GM12891 (cell line): Measurements from ENCODE around the gene MAP3K1.

Source experiments
- DNase-seq: peaks from one replicate; pipeline ENCODE4 v3.0.0; 2011; ENCODE audit warnings: low spot score; ENCODE audit not compliant: insufficient read length
- FAIRE-seq: peaks from 2 replicates; lab custom pipeline; 2011; peaks lifted over from hg19 to GRCh38; lab: Jason Lieb, UNC
- PAX5 ChIP-seq: IDR thresholded peaks from 2 replicates; pipeline ENCODE4 v1.6.1; 2011; ENCODE audit warnings: low read length, moderate library complexity, mild to moderate bottlenecking; ENCODE audit not compliant: insufficient read depth, severe bottlenecking
- POLR2A ChIP-seq: IDR thresholded peaks from 2 replicates; pipeline ENCODE4 v1.6.1; 2011; ENCODE audit warnings: low read depth, low read length, control low read depth
- POLR2AphosphoS5 ChIP-seq: IDR thresholded peaks from 2 replicates; pipeline ENCODE4 v1.6.1; 2011; ENCODE audit warnings: low read depth, low read length, control low read depth
- POU2F2 ChIP-seq: IDR thresholded peaks from 2 replicates; pipeline ENCODE4 v1.6.1; 2011; ENCODE audit warnings: low read depth, mild to moderate bottlenecking, control low read depth, low read length, moderate library complexity
- SPI1 ChIP-seq: IDR thresholded peaks from 2 replicates; pipeline ENCODE4 v1.6.1; 2011; ENCODE audit warnings: low read depth, low read length, control low read depth
- TAF1 ChIP-seq: IDR thresholded peaks from 2 replicates; pipeline ENCODE4 v1.6.1; 2011; ENCODE audit warnings: low read depth, low read length, control low read depth

The MAP3K1 gene

DNA sequence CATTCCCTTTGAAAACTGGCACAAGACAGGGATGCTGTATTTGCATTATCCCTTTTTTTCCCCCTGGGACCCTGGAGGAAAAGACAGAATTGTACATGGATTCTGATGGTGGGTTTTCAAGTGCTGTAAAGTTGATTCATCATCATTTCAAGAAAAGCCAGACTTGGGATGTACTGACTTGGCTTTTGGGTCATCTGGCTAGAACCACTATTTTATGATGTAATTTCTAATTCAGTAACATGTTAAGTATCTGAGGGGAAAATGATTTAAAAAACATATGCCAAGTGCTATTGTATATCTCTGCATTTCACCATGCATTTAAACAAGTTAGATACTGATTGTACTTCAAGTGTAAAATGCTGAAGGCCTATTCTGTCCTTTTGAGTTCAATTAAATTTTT is 15.2 kb upstream of the MAP3K1 start:
- TF ChIP-seq PAX5 (no peak), SPI1 (no peak), TAF1 (no peak), POLR2A (no peak), POU2F2 (no peak), POLR2AphosphoS5 (no peak)
- FAIRE-seq (no peak), DNase-seq (no peak)

DNA sequence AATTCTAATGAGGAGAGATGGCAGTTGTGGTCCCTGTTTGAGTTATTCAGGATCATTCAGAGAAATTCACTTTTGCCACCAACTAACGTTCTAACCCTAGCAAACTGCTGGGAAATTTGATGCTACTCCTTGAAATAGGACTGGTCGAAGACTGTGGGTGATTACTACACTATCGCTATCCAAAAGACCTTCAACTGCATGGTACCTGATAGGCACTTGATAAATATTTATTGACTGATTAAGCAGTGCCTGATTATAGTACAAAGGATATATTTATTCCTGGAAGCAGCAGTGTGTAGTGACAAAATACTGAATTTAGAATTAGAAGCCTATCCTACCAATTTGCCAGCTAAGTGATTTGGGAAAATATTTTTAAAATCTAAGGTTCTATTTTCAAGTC is 14.1 kb upstream of the MAP3K1 start:
- FAIRE-seq (no peak), DNase-seq (no peak)
- TF ChIP-seq POLR2AphosphoS5 (no peak), TAF1 (no peak), SPI1 (no peak), PAX5 (no peak), POU2F2 (no peak)

DNA sequence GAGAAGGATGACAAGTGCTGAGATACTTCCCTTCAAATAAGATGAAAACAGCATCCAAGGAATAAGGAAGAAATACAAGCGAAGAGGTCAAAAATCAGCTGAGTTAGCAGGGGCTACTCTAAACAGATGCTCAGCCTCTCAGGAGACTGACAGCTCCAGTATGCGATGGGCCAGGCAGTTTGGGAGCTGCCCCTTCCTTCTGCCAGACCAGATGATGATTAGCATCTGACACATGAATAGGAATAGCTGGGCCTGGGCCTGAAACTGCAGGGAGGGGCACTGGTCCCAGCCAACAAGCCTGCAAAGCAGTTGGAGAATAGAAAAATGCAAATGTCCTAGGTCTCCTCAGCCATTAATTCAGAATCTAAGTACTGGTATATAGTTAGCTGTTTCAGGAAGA is 13.1 kb upstream of the MAP3K1 start:
- FAIRE-seq (no peak), DNase-seq (no peak)
- TF ChIP-seq POLR2A (no peak), POLR2AphosphoS5 (no peak), POU2F2 (no peak)

DNA sequence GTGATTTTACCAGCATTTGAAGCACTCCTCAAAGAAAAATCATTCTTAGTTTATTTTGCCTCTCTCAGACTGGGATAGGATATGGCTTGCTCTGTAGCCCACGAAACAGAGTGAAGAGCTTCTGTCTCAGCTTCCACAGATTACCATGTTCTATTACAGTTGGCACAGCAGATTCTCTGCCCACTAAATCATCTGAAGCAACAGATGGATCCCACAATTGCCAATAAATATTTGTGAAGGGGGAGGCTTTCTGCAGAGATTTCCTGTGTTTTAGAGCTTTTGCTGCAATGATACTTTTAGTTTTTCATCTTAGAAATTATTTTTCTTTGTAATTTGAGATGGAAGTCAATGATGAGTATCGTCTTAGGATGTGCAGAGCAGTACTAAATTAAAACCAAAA is 12.3 kb upstream of the MAP3K1 start:
- no peak for FAIRE-seq
- DNase-seq = no peak
- no peak for TF ChIP-seq SPI1
- no peak for TF ChIP-seq PAX5
- no peak for TF ChIP-seq TAF1
- no peak for TF ChIP-seq POLR2AphosphoS5
- TF ChIP-seq POLR2A = no peak
- no peak for TF ChIP-seq POU2F2

DNA sequence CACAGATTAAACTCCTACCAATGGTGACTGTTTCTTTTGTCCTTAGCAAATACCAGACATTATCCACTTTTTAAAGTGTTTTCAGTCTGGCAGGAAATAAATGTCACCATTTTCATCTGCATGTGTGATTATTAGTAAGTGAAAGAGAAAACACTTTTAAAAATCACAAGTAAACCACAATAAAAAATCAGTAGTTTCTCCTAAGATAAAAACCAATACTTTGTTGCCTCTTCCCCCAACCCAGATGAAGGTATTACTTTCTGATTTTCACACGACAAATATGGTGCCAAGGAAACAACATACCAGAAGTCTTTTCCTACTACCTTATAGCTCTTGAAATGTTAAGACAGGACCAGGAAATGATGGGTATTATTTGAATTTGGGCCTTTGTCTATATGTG is 11.5 kb upstream of the MAP3K1 start:
- no peak for DNase-seq
- FAIRE-seq = no peak
- TF ChIP-seq SPI1 (no peak), POLR2A (no peak), POU2F2 (no peak), TAF1 (no peak), POLR2AphosphoS5 (no peak), PAX5 (no peak)

DNA sequence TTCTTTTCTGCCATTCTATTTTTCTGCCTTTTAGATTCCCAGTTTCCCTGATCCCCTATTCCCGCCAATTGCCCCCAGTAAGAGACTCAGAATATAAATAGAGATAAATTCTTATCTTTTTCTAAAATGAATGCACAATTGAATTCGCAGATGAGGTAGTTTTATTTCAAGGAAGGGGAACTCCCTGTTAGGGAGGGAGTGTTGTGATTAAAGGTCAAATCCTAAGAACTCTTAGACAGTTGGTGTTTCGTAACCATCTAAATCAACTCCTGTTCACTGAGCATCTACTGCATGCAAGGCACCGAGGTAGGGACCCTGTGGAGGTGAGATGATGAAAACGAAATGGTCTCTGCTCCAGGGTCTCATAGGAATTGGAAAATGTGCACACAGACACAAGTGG is 7.7 kb upstream of the MAP3K1 start:
- FAIRE-seq (no peak), DNase-seq (no peak)
- TF ChIP-seq POLR2A (no peak), PAX5 (no peak), TAF1 (no peak), POU2F2 (no peak), POLR2AphosphoS5 (no peak), SPI1 (no peak)

DNA sequence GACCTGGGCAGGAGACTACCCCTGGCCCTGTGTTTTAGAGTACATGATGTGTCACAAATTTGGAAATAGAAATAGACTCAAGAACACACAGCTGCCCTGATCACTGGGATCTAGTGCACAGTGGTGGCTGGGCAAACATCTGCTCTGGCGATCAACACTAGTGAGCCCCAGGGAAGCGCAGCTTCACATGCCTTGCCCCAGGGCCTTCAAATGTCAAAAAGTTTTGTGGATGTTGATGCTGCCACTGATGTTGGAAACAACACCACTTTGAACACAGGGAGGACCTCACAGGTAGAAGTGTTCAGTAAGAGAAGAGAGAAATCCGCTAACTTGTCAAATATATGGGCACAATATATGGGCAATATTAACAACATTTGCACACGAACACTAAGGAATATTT is 7.1 kb upstream of the MAP3K1 start:
- DNase-seq = no peak
- FAIRE-seq = no peak
- TF ChIP-seq POLR2AphosphoS5 (no peak), POU2F2 (no peak), POLR2A (no peak), PAX5 (no peak), SPI1 (no peak), TAF1 (no peak)

DNA sequence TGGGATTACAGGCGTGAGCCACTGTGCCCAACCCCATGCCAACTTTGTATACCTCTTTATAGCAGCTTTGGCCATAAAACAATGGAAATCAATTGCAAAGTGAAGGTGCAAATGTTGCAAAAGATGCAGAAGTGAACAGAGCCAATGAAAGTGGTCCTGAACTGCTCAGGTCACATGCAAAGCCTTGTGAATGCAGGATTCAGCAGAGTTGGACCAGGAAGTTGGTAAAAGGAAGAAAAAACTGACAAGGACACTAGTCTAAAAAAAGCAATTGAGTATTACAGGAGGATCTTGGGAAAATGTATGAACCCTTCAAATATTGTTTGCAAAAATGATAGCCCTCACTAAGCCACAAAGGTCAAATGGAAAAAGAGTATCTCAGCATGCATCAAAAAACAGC is 4.5 kb upstream of the MAP3K1 start:
- TF ChIP-seq POLR2A = no peak
- TF ChIP-seq POU2F2 = no peak
- TF ChIP-seq PAX5 = no peak
- no peak for TF ChIP-seq POLR2AphosphoS5
- no peak for TF ChIP-seq SPI1
- no peak for TF ChIP-seq TAF1
- no peak for DNase-seq
- FAIRE-seq = no peak

DNA sequence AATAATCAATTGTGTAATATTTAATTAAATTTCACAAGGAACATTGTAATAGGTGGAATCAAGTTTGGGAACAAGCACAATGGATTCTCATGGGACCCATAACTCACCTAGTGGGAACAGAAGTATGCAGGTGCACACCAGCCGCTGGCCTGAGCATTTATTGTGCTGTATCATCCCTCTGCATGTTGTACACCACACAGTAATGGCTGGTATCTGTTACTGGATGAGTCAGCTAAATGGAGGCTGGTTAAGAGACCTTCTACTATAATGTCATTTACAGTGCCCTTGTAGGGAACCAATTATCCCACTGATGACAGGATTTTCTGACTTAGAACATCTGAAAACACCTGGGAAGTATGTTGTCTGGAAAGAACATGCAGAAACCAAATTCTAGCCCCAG is 3.2 kb upstream of the MAP3K1 start:
- no peak for FAIRE-seq
- TF ChIP-seq TAF1 (no peak), SPI1 (no peak), POLR2A (no peak), POU2F2 (no peak), POLR2AphosphoS5 (no peak), PAX5 (no peak)
- DNase-seq = no peak

DNA sequence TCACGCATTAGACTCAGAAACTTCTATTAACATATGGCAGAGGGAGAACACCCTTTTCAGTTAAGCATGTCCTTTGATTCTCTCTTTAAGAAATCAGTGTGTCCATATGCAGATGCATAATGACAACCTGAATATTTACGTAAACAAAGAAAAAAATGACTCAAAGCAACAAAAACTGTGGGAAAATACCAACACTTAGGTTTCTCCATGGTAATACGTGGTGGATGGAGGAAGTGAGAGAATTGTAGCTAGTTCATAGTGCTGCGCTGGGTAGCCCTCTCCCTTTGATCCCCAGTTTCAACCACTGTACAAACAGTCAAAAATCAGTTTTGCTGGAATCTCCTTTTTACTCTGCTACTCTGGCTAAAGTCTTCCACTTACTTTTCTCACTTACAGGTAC is 2.0 kb upstream of the MAP3K1 start:
- FAIRE-seq (no peak), DNase-seq (no peak)
- 0 out of 2 replicates have a peak, but pooled peaks have one; percentile 21 for TF ChIP-seq POU2F2
- TF ChIP-seq SPI1 = peak; percentile 87
- no peak for TF ChIP-seq PAX5
